K562 (cell line): ENCODE results near the gene USP12. TPM values are rescaled to one million over a fixed set of nuclear protein-coding genes. Genes with fewer than 3 reads are reported as not detected.

Experiments
- ATAC-seq: fragments of 200-7000 bp; cut with Tn5 transposase; 3 replicates; pipeline ENCODE4 v1.9.1; 2020; ENCODE audit warnings: moderate library complexity
- BruUV-seq: library from RNA; stranded (reverse); fragments of 400-500 nt; replicated peaks from 2 replicates; lab custom pipeline; 2021; lab: Mats Ljungman, UMichigan
- CTCF ChIA-PET: fragments of 300-600 bp; formaldehyde crosslinking; extraction: SDS; loops from one replicate; lab custom pipeline; 2021; ENCODE audit warnings: low intra/inter-chr PET ratio; lab: Yijun Ruan, JAX
- POLR2A ChIA-PET: fragments of 300-600, 350-650 bp; sonication (Branson Sonifier 250); formaldehyde crosslinking; extraction: SDS; loops from one replicate; lab custom pipeline; 2021; ENCODE audit warnings: antibody characterized with exemption, inconsistent platforms; lab: Yijun Ruan, JAX
- DNase-seq, 4 experiments: peaks; one replicate each; pipeline versions ENCODE4 v3.0.0 to v3.0.0-alpha.2; 2011 to 2018; ENCODE audit warnings: low spot score in 3 of 4, mixed read lengths in 3 of 4; ENCODE audit errors: extremely low read depth in 1 of 4
- FAIRE-seq: peaks from 2 replicates; lab custom pipeline; 2011; peaks lifted over from hg19 to GRCh38; lab: Jason Lieb, UNC
- H2AFZ ChIP-seq: 2 replicates; pipeline ENCODE4 v1.6.0; 2011; ENCODE audit warnings: low read depth, low read length, control low read depth, inconsistent platforms
- H3K27ac ChIP-seq: fragments of 200-600 bp; 3 replicates; pipeline ENCODE4 v1.8.0; 2011; ENCODE audit warnings: low read depth, mild to moderate bottlenecking, control low read depth, inconsistent platforms, low read length, moderate library complexity, mixed read lengths; ENCODE audit errors: extremely low read depth
- H3K27me3 ChIP-seq, 2 experiments: fragments of 300-600 bp in 1 of 2; 2 replicates in 1 of 2; 3 replicates in 1 of 2; pipeline versions ENCODE4 v1.6.0 to v1.8.0; 2011; ENCODE audit warnings: inconsistent platforms in 2 of 2, low read length in 2 of 2, mild to moderate bottlenecking in 1 of 2, mixed read lengths in 1 of 2, moderate library complexity in 1 of 2; ENCODE audit not compliant: control insufficient read depth in 2 of 2, insufficient read depth in 2 of 2
- H3K36me3 ChIP-seq: fragments of 300-600 bp; 3 replicates; pipeline ENCODE4 v1.8.0; 2011; ENCODE audit warnings: mild to moderate bottlenecking, low read length, inconsistent platforms; ENCODE audit not compliant: control insufficient read depth, insufficient read depth
- H3K4me1 ChIP-seq, 2 experiments: fragments of 200-600 bp in 1 of 2; replicated peaks in 1 of 2; 2 replicates in 1 of 2; 3 replicates in 1 of 2; pipeline versions ENCODE4 v1.5.1 to v1.8.0; 2011; ENCODE audit warnings: inconsistent platforms in 2 of 2, low read length in 2 of 2, mild to moderate bottlenecking in 1 of 2, mixed read lengths in 1 of 2, moderate library complexity in 1 of 2; ENCODE audit not compliant: control insufficient read depth in 2 of 2, insufficient read depth in 2 of 2
- H3K4me2 ChIP-seq: 2 replicates; pipeline ENCODE4 v1.6.1; 2011; ENCODE audit warnings: low read length, control low read depth, inconsistent platforms, mixed read lengths; ENCODE audit not compliant: insufficient read depth
- H3K4me3 ChIP-seq: fragments of 200-600 bp; sonication (generic), shearing (Covaris generic); 2 replicates; pipeline ENCODE4 v1.5.1; 2016; ENCODE audit warnings: control low read depth, inconsistent platforms
- H3K79me2 ChIP-seq: fragments of 200-600 bp; 3 replicates; pipeline ENCODE4 v1.8.0; 2011; ENCODE audit warnings: low read length, inconsistent platforms; ENCODE audit not compliant: control insufficient read depth, insufficient read depth
- H3K9ac ChIP-seq, 2 experiments: 2 replicates each; pipeline versions ENCODE4 v1.6.0 to v1.6.1; 2011; ENCODE audit warnings: low read depth in 2 of 2, low read length in 2 of 2, control low read depth in 1 of 2, inconsistent platforms in 1 of 2, mild to moderate bottlenecking in 1 of 2, mixed read lengths in 1 of 2; ENCODE audit not compliant: insufficient read depth in 1 of 2
- H3K9me1 ChIP-seq: one replicate; pipeline ENCODE4 v1.6.0; 2011; ENCODE audit warnings: inconsistent platforms, mild to moderate bottlenecking, low read length, moderate library complexity; ENCODE audit not compliant: control insufficient read depth, insufficient read depth
- H3K9me3 ChIP-seq: replicated peaks from 2 replicates; pipeline ENCODE4 v1.5.1; 2011; ENCODE audit warnings: low read depth, low read length, inconsistent platforms; ENCODE audit not compliant: control insufficient read depth, insufficient read depth
- H4K20me1 ChIP-seq: replicated peaks from 2 replicates; pipeline ENCODE4 v1.6.1; 2011; ENCODE audit warnings: low read length, inconsistent platforms, mixed read lengths; ENCODE audit not compliant: control insufficient read depth, insufficient read depth
- ATF1 ChIP-seq, 2 experiments: fragments of 450-650 bp in 1 of 2; IDR thresholded peaks; 2 replicates each; pipeline ENCODE4 v1.6.1; 2016; ENCODE audit warnings: missing compliant biosample characterization in 1 of 2, missing genetic modification characterization in 1 of 2
- BDP1 ChIP-seq: IDR thresholded peaks from 3 replicates; pipeline ENCODE4 v1.6.1; 2011; ENCODE audit not compliant: insufficient read length, insufficient read depth
- BRF2 ChIP-seq: IDR thresholded peaks from 3 replicates; pipeline ENCODE4 v1.6.1; 2011; ENCODE audit warnings: borderline replicate concordance, mild to moderate bottlenecking; ENCODE audit not compliant: insufficient read length, insufficient read depth
- CBX3 ChIP-seq, 2 experiments: IDR thresholded peaks; 1 replicate in 1 of 2; 2 replicates in 1 of 2; pipeline ENCODE4 v1.6.1; 2012; ENCODE audit warnings: inconsistent platforms in 2 of 2, low read length in 2 of 2, borderline replicate concordance in 1 of 2, control low read depth in 1 of 2
- GATAD2B ChIP-seq: fragments of 450-650 bp; IDR thresholded peaks from 2 replicates; pipeline ENCODE4 v1.6.1; 2017; ENCODE audit warnings: mild to moderate bottlenecking, borderline replicate concordance
- HDGF ChIP-seq: fragments of 450-650 bp; IDR thresholded peaks from 2 replicates; pipeline ENCODE4 v1.6.1; 2016
- KAT2B ChIP-seq: IDR thresholded peaks from one replicate; pipeline ENCODE4 v1.6.1; 2012; ENCODE audit warnings: low read depth, mild to moderate bottlenecking, control low read depth, inconsistent platforms, low read length, moderate library complexity
- KDM2B ChIP-seq: fragments of 250-450 bp; sonication (Bioruptor Pico); IDR thresholded peaks from 2 replicates; pipeline ENCODE4 v1.8.0; 2021; ENCODE audit warnings: mild to moderate bottlenecking, moderate library complexity
- SRSF7 ChIP-seq: fragments of 200-400 bp; formaldehyde crosslinking; optimal IDR thresholded peaks from 2 replicates; pipeline ENCODE3; 2017; ENCODE audit warnings: mild to moderate bottlenecking, low read depth, low read length
- TRIM28 ChIP-seq: fragments of 450-650 bp; IDR thresholded peaks from 2 replicates; pipeline ENCODE4 v1.6.1; 2017
- ZBTB49 ChIP-seq: sonication (generic); formaldehyde crosslinking; IDR thresholded peaks from 2 replicates; pipeline ENCODE4 v1.8.0; 2022; ENCODE audit warnings: missing genetic modification reagents, mild to moderate bottlenecking, borderline replicate concordance
- ZFP36 ChIP-seq: fragments of 150-350 bp; IDR thresholded peaks from 2 replicates; pipeline ENCODE4 v1.6.1; 2018; ENCODE audit warnings: low read length, low read depth; ENCODE audit not compliant: partially characterized antibody
- ZNF707 ChIP-seq: fragments of 250-450 bp; sonication (Bioruptor Pico); conservative IDR thresholded peaks from 2 replicates; pipeline ENCODE4 v1.8.0; 2022; ENCODE audit warnings: inconsistent platforms, mild to moderate bottlenecking, moderate library complexity
- WGBS: fragments of 100-300 bp; shearing (Covaris generic); methylation state at CpG from one replicate; pipeline ENCODE4 v1.1.6; 2016; ENCODE audit warnings: low coverage, mixed read lengths; ENCODE audit not compliant: insufficient coverage; ENCODE audit errors: missing lambda C conversion rate; 5-methylcytosine and 5-hydroxymethylcytosine counted together
- in situ Hi-C: fragments of 300-500 bp; cut with MboI; formaldehyde crosslinking; loops from 4 replicates; pipeline ENCODE4 v1.15.0; 2018; ENCODE audit warnings: inconsistent platforms, mixed read lengths
- intact Hi-C: fragments of 100-400 bp; cut with micrococcal nuclease; formaldehyde crosslinking; loops from 2 replicates; pipeline ENCODE4 v1.14.2; 2022
- polyA plus RNA-seq, 8 experiments: library from polyadenylated mRNA; depleted of rRNA in 4 of 8; stranded (reverse) in 5 of 8; unstranded in 3 of 8; fragments of >200 nt; fragmentation: Nextera tagmentation in 2 of 8; fragmentation: Illumina TruSeq in 1 of 8; extraction: Ambion mirVana in 2 of 8; extraction: Trizol in 1 of 8; gene quantifications; 2 replicates each; pipeline versions ENCODE4 v1.2.1 to v1.2.3, GENCODE V29; 2011 to 2014; ENCODE audit warnings: inconsistent platforms in 1 of 8, missing spikeins in 1 of 8
- total RNA-seq, 7 experiments: library from RNA; depleted of rRNA in 6 of 7; stranded (reverse); fragments of >200 nt in 6 of 7; fragmentation: Illumina TruSeq in 2 of 7; extraction: Trizol in 2 of 7; gene quantifications; 2 replicates each; pipeline versions ENCODE4 v1.2.1 to v1.2.3, GENCODE V29; 2011 to 2021; ENCODE audit warnings: low replicate concordance in 1 of 7

Gene USP12
- total and polyA plus RNA-seq, 9 of the 15 experiments (the other 6 are each of a cell fraction or from before 2014, with no cell fraction given) = 1.8 to 20.5 (median 13.3) TPM

GRCh38 chr13:27122036-27122435, 49.6 kb downstream of the USP12 start:
- CTCF ChIA-PET = no interaction called here
- ATAC-seq (no peak), FAIRE-seq (no peak), DNase-seq (no peak)
- H3K27ac ChIP-seq = no peak overlapping the region
- H3K9me3 ChIP-seq = peaks cover 8% of the 10 kb centered on the region
- intact Hi-C loops = loop anchor here (10.0 kb wide), 1 partner anchor 97 kb away; no protein-coding TSS in a partner anchor
- H2AFZ ChIP-seq = no peak overlapping the region
- H3K79me2 ChIP-seq = peaks cover 76% of the 10 kb centered on the region
- H3K4me1 ChIP-seq = peaks cover 0 to 23% of the 10 kb centered on the region in 2 experiments; a peak in 3 of 5 replicates
- POLR2A ChIA-PET = no interaction called here
- peaks cover 2% of the 10 kb centered on the region; the same call in 1 of the 3 replicates for H3K36me3 ChIP-seq
- no peak overlapping the region for H3K4me2 ChIP-seq
- in situ Hi-C loops = no loop called here
- no peak overlapping the region for H3K4me3 ChIP-seq
- no peak for TF ChIP-seq ZNF707 (CRISPR knock-in tag)
- peak; percentile 55 for TF ChIP-seq ZFP36
- no peak for TF ChIP-seq BRF2
- H4K20me1 ChIP-seq = no peaks in the 10 kb centered on the region
- H3K9ac ChIP-seq = no peak overlapping the region
- 93% methylated on average over 7 of the region's 7 CpGs for WGBS
- BruUV-seq = no TSS peak
- no peaks in the 10 kb centered on the region for H3K9me1 ChIP-seq
- H3K27me3 ChIP-seq = no peaks in the 10 kb centered on the region; a peak in 1 of 5 replicates

GRCh38 chr13:27120811-27121210, 50.8 kb downstream of the USP12 start:
- Histone ChIP-seq H3K4me1 (peaks cover 0 to 15% of the 10 kb centered on the region in 2 experiments; a peak in 3 of 5 replicates), H3K27me3 (no peaks in the 10 kb centered on the region; a peak in 1 of 5 replicates), H3K9me3 (peaks cover 11% of the 10 kb centered on the region), H4K20me1 (no peaks in the 10 kb centered on the region), H3K27ac (no peak overlapping the region), H3K36me3 (peaks cover 7% of the 10 kb centered on the region; the same call in 1 of the 3 replicates), H2AFZ (no peak overlapping the region), H3K4me3 (no peak overlapping the region), H3K79me2 (peaks cover 76% of the 10 kb centered on the region), H3K4me2 (no peak overlapping the region), H3K9me1 (no peaks in the 10 kb centered on the region), H3K9ac (no peak overlapping the region)
- no TSS peak for BruUV-seq
- CTCF ChIA-PET = no interaction called here
- ATAC-seq (no peak), FAIRE-seq (no peak), DNase-seq (no peak)
- intact Hi-C loops = loop anchor here (10.0 kb wide), 1 partner anchor 96 kb away; no protein-coding TSS in a partner anchor
- WGBS = 30% methylated on average over 3 of the region's 3 CpGs
- POLR2A ChIA-PET = no interaction called here
- in situ Hi-C loops = no loop called here
- TF ChIP-seq SRSF7 = no peak
- no peak for TF ChIP-seq HDGF
- no peak for TF ChIP-seq ATF1 (CRISPR knock-in tag; IDR thresholded peaks at IDR 0.05)
- no peak for TF ChIP-seq ATF1 (tag; IDR thresholded peaks at IDR 0.05)
- TF ChIP-seq TRIM28 = no peak
- no peak for TF ChIP-seq GATAD2B
- TF ChIP-seq KDM2B (CRISPR knock-in tag) = no peak
- TF ChIP-seq ZBTB49 (CRISPR knock-in tag) = no peak
- TF ChIP-seq CBX3 (IDR thresholded peaks at IDR 0.05; ENCODE audit: borderline replicate concordance in 1 of 2, low read length in 2 of 2) = no peak
- TF ChIP-seq KAT2B = no peak
- TF ChIP-seq BDP1 = no peak
